GM21381 (cell line): ENCODE results near the gene MORN1.

Experiments used
- ATAC-seq: cut with Tn5 transposase; IDR thresholded peaks from one replicate; pipeline ENCODE4 v1.9.1; 2021; ENCODE audit warnings: mild to moderate bottlenecking, moderate library complexity; ENCODE audit not compliant: unreplicated experiment

MORN1 gene

GRCh38 chr1:2353551-2354438, 37.6 kb downstream of the MORN1 start:
- no peak for ATAC-seq

DNA sequence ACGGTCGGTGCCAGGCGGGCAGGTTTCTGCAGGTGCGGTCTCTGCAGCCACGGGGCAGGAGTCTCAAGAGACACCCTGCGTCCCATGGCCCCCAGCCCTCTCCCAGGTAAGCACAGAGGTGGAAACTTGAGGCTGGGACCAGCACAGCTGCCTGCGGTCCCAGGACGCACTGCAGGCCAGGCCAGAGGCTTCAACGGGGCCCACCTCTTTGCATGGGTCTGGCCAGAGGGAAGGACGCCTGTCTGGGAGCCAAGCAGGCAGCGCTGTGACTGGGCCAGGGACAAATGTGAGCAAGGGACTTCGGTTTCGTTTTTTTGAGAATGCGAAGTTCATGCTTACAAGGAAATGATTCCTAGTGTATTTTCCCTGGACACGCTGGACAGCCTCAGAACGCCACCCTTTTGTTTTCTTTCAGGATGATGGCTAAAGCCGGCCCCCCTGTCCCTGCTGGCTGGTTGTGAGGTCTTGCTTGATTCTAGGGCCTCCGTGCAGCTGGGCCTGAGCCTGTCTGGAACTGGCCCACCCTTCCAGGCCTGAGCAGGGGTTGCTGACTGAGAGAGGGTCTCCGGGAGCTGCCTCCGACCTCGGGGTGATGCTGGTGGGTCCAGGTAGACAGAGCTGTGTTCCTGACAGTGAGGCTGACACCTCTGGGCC, 38.3 kb downstream of the MORN1 start:
- no peak for ATAC-seq

DNA sequence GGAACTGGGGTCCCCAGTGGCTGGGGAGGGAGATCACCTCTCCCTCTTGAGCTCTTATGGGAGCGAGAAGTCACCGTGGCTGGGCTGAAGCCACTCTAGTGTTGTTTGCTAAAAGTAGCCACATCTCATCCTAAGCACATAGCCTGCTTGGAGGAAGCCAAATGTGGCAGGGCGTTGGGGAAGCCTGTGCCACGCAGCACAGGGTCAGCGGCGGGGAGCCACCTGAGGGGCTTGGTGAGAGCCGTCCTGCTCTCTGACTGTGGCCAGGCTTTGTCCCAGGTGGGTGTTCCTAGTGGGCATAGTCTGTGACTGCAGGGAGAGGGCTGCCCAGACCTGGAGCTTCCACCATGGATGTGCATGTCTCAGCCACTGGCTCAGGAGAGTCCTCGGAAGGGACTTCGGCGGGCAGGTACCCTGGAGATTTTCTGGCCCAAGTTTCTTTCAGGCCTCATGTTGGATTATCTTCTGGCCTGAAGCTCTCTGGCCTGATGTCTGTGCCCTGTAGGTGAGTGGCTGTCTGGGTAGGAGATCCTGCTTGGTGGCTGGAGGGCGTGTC, 38.9 kb downstream of the MORN1 start:
- no peak for ATAC-seq

GRCh38 chr1:2351723-2352122, 39.6 kb downstream of the MORN1 start:
- no peak for ATAC-seq

DNA sequence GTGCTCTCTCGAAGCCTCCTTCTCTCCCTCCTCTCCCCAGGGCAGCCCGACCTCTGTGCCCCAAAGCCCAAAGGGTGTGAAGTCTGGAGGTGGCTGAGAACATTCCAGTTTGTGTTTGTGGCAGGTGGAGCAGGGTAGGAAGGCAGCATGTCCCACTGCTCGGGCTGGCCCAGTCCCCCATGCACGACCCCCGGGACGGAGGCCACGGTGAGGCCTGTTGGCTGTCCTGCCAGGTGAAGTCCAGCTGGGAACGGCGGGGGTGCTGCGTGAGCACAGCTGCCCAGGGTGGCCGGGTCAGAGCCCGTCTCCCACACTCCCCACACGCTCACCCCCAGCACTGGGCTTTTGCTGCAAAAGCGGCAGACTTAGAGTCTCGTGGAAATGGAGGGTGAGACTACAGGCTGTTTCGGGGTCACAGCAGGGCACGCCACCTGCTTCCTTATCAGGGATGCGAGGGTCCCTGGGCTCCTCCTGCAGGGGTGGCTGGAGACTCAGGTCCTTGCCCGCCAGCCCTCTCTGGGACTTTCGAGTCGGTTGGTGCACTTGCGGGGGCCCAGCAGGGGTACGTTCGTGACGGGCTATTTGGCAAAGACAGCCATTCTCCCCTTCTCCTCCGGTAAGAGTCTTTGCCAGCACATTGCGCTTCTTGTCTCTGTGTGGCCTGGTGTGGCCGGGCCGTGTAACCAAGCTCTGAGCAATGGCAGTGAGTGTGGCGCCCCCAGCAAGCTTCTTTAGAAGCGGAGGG, 40.3 kb downstream of the MORN1 start:
- ATAC-seq, result no peak

GRCh38 chr1:2350501-2350900, 40.9 kb downstream of the MORN1 start:
- ATAC-seq, result no peak

DNA sequence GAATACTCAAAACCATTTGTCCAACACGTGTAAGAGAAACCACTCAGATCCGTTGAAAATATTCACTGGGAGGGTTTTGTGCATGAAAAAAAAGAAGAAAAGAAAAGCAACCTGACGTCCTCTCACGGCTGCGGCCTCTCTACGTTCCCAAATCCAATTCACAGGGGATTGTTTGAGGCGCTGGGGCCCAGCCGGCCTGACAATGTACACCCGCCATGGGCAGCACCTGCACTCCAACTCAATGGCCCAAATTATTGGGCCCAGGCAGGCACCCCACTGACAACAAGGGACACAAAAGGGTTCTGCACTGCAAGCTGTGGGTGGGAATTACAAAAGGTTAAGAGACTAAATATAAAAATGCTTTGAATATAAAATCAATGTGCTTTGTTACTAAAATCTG, 41.5 kb downstream of the MORN1 start:
- ATAC-seq, result no peak

DNA sequence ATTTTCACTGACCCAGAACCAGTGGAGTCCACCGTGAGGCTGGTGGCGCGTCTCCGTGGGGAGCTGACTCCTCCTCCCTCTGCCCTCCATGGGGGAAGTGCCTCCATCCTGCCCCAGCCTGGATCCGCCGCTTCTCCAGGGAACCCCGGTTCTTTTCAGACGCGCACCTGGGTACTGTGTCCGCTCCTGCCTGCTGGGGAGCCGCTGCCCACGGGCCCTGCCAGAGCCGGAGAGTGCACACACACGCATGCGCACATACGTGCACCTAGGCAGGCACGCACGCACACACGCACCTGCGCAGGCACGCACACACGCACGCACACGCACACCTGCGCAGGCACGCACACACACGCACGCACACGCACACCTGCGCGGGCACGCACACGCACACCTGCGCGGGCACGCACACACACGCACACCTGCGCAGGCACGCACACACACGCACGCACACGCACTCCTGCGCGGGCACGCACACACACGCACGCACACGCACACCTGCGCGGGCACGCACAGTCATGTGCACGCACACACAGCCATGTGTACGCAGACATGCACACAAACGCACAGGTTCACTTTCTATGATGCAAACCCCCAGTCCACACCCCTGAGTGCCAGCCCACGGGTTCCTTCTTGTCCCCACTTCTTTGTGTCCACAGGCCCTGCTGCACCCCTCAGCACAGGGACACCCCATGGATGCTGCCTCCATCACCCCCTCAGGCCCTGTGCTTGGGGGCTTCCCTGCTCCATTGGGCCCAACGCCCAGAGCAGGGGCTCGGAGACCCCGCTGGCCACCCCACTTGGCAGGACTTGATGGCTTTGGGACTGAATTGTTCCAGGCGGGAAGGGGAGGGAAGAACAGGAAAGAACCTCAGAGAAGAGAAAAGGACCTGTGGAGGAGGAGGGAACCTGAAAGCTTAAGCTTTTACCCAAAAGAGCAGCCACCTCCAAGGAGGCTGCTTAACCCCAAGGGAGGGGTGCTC, 42.7 kb downstream of the MORN1 start:
- ATAC-seq, result no peak

- no peak for ATAC-seq
These were observed 43.5 kb downstream of the MORN1 start for GRCh38 chr1:2347896-2348295.

DNA sequence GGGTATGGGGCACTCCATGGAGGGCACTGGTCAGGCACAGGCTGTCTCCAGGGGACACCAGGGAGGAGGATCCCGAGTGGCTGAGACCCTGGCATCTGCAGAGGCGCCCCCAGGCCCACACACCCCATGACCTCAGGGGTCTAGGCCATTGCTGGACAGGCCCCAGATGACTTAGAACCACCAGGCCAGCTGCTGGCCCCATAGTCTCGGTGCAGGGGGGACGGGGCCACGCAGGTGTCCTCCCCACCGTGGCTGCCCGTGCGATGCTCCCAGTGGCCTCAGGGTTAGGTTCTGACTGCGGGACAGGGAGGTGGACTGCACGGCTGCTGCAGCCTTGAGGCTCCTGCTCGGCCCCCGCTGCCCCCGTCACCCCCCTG, 44.0 kb downstream of the MORN1 start:
- ATAC-seq, result no peak

- ATAC-seq, result no peak
These were observed 44.5 kb downstream of the MORN1 start for GRCh38 chr1:2346691-2347408.

DNA sequence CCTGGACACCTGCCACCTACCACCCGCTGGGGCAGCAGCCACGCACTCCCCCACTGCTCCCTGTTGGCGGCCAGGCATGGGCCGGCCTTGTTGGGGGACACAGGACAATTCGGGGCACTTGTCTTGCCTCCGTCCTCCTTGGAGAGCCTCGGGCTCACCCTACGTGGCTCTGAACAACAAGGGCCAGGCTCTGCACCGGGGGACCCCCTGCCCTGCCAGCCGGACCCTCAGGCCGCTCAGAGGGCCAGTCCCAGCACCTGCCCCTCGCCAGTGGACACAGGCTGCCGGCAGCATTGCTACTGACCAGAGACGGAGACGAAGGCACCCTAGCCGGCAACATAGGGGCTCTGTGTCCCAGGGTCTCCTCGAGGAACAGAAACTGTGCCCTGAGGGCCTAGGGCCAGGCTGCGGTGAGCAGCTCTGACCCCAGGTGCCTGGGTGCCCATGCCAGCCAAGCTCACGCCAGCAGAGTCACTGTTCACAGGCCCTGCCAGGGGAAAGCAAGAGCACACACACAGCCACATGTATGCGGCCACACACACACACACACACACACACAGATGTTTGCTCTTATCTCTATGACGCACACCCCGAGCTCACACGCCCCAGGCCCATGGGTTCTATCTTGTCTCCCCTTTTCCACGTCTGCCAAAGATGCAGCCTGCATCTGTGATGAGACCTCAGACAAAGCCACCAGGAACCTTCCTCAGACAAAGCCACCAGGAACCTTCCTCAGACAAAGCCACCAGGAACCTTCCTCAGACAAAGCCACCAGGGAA, 45.9 kb downstream of the MORN1 start:
- ATAC-seq, result no peak

DNA sequence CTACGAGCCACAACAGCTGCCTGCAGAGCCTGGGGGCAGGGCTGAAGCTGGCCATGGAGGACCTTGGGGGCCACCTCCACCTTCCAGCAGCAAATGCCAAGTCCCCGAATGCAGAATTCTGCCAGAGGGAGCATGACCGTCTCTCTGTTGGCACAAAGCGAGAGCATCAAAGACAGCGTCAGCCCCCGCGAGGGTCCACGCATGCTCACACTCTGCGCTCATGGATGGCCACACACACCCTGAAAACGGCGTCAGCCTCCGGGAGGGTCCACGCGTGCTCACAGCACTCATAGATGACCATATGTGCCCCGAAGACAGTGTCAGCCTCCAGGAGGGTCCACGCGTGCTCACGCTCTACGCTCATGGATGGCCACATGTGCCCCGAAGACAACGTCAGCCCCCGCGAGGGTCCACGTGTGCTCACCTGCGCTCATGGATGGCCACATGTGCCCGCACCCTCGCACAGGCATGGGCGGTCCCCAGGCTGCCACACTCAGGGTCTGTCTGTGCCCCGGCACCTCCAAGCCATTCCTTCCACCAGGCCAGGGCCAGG, 46.5 kb downstream of the MORN1 start:
- ATAC-seq, result no peak

DNA sequence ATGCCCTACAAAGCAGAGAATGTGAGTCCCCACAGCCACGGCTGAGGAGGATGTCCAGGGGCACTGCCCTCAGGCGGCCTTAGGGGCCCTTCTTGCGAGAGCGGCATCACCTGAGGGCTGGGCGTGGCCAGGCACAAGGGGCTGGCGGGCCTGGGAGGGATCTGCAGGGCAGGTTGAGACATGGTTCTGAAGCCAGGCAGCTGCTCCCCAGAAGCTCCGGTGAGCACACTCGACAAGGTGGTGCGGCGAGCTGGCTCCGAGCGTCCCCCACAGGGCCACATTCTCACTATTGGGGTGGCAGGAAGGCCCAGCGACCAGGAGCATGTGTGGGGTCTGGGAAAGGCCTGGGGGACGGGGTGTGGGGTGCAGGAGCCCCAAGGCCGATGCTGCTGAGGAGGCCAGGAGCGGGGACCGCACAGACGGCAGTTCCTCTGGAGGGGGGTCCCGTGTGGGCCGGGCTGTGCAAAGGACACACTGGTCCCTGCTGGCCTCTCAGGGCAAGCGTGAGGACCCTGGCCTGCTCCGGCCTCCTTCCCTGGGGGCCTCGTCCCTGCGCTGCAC, 47.2 kb downstream of the MORN1 start:
- ATAC-seq, result no peak

GRCh38 chr1:2343023-2343935, 48.1 kb downstream of the MORN1 start:
- no peak for ATAC-seq

- no peak for ATAC-seq
These were observed 48.9 kb downstream of the MORN1 start for GRCh38 chr1:2342384-2343022.
